WTC11 (cell line): Measurements from ENCODE around the gene SYT9. TPM values are rescaled to one million over a fixed set of nuclear protein-coding genes. Genes with fewer than 3 reads are reported as not detected.

Source experiments
- ATAC-seq: fragments of 200-7000 bp; cut with Tn5 transposase; 2 replicates; pipeline ENCODE4 v1.10.0; 2021; ENCODE audit warnings: mild to moderate bottlenecking, moderate library complexity
- CTCF ChIA-PET: fragments of 300-600 bp; sonication (Branson Sonifier 250); formaldehyde crosslinking; loops from one replicate; lab custom pipeline; 2021; ENCODE audit warnings: antibody characterized with exemption; lab: Charles Lee
- POLR2A ChIA-PET: fragments of 350-600 bp; sonication (Branson Sonifier 250); formaldehyde crosslinking; loops from one replicate; lab custom pipeline; 2021; ENCODE audit warnings: antibody characterized with exemption; lab: Charles Lee
- DNase-seq: peaks from one replicate; pipeline ENCODE4 v3.0.0; 2021; ENCODE audit warnings: low spot score
- H3K27ac Mint-ChIP-seq: 2 replicates; pipeline ENCODE4 v1.8.0; 2021; ENCODE audit warnings: mixed read lengths
- H3K27me3 Mint-ChIP-seq: 2 replicates; pipeline ENCODE4 v1.8.0; 2021; ENCODE audit warnings: low read depth, mild to moderate bottlenecking, moderate library complexity, mixed read lengths
- H3K36me3 Mint-ChIP-seq: 2 replicates; pipeline ENCODE4 v1.8.0; 2021; ENCODE audit warnings: mixed read lengths
- H3K4me1 Mint-ChIP-seq: 2 replicates; pipeline ENCODE4 v1.8.0; 2022; ENCODE audit warnings: mixed read lengths
- H3K4me3 Mint-ChIP-seq: 2 replicates; pipeline ENCODE4 v1.8.0; 2021; ENCODE audit warnings: mild to moderate bottlenecking, moderate library complexity, mixed read lengths
- H3K9me3 Mint-ChIP-seq: 2 replicates; pipeline ENCODE4 v1.8.0; 2021; ENCODE audit warnings: mixed read lengths
- MYBL2 ChIP-seq: sonication (generic); formaldehyde crosslinking; IDR thresholded peaks from 2 replicates; pipeline ENCODE4 v1.8.1; 2023; ENCODE audit warnings: mild to moderate bottlenecking, moderate library complexity, missing genetic modification reagents
- NFE2L1 ChIP-seq: sonication (generic); formaldehyde crosslinking; IDR thresholded peaks from 2 replicates; pipeline ENCODE4 v1.8.1; 2023; ENCODE audit warnings: missing genetic modification reagents
- ZBTB21 ChIP-seq: sonication (generic); formaldehyde crosslinking; IDR thresholded peaks from 2 replicates; pipeline ENCODE4 v1.8.1; 2023; ENCODE audit warnings: mild to moderate bottlenecking, missing genetic modification reagents, borderline replicate concordance
- ZNF232 ChIP-seq: sonication (generic); formaldehyde crosslinking; IDR thresholded peaks from 2 replicates; pipeline ENCODE4 v1.8.0; 2022; ENCODE audit warnings: mild to moderate bottlenecking, missing genetic modification reagents
- ZNF396 ChIP-seq: fragments of 250-450 bp; sonication (Bioruptor Pico); IDR thresholded peaks from 2 replicates; pipeline ENCODE4 v1.8.0; 2021; ENCODE audit warnings: mild to moderate bottlenecking, moderate library complexity, borderline replicate concordance
- ZNF423 ChIP-seq: fragments of 250-450 bp; sonication (Bioruptor Pico); IDR thresholded peaks from 2 replicates; pipeline ENCODE4 v2.1.2; 2022; ENCODE audit warnings: mild to moderate bottlenecking, moderate library complexity
- total RNA-seq: library from RNA; stranded (reverse); gene quantifications from 3 replicates; pipeline ENCODE4 v1.2.3, GENCODE V29; 2021
- TF ChIP-seq, protein P1 (sequence below): sonication (generic); formaldehyde crosslinking; IDR thresholded peaks from 2 replicates; pipeline ENCODE4 v1.8.1; 2022; ENCODE audit warnings: missing genetic modification reagents, borderline replicate concordance
- TF ChIP-seq, protein P2 (sequence below): fragments of 250-450 bp; sonication (Bioruptor Pico); IDR thresholded peaks from 2 replicates; pipeline ENCODE4 v1.9.0; 2021; ENCODE audit warnings: mild to moderate bottlenecking
- TF ChIP-seq, protein P3 (sequence below): sonication (generic); formaldehyde crosslinking; IDR thresholded peaks from 2 replicates; pipeline ENCODE4 v1.8.0; 2022; ENCODE audit warnings: mild to moderate bottlenecking, missing genetic modification reagents
- TF ChIP-seq, protein P4 (sequence below): sonication (generic); formaldehyde crosslinking; IDR thresholded peaks from 2 replicates; pipeline ENCODE4 v1.8.0; 2022; ENCODE audit warnings: missing genetic modification reagents
- TF ChIP-seq, protein P5 (sequence below): sonication (generic); formaldehyde crosslinking; IDR thresholded peaks from 2 replicates; pipeline ENCODE4 v1.8.1; 2023; ENCODE audit warnings: mild to moderate bottlenecking, missing genetic modification reagents, borderline replicate concordance
- TF ChIP-seq, protein P6 (sequence below): sonication (generic); formaldehyde crosslinking; IDR thresholded peaks from 2 replicates; pipeline ENCODE4 v1.8.1; 2022; ENCODE audit warnings: mild to moderate bottlenecking, missing genetic modification reagents, moderate library complexity, borderline replicate concordance
- TF ChIP-seq, protein P7 (sequence below): sonication (generic); formaldehyde crosslinking; IDR thresholded peaks from 2 replicates; pipeline ENCODE4 v1.8.1; 2023; ENCODE audit warnings: mild to moderate bottlenecking, missing genetic modification reagents, moderate library complexity

The SYT9 gene
- total RNA-seq, 1 experiment from 2014 or later, result 1.3 TPM

DNA sequence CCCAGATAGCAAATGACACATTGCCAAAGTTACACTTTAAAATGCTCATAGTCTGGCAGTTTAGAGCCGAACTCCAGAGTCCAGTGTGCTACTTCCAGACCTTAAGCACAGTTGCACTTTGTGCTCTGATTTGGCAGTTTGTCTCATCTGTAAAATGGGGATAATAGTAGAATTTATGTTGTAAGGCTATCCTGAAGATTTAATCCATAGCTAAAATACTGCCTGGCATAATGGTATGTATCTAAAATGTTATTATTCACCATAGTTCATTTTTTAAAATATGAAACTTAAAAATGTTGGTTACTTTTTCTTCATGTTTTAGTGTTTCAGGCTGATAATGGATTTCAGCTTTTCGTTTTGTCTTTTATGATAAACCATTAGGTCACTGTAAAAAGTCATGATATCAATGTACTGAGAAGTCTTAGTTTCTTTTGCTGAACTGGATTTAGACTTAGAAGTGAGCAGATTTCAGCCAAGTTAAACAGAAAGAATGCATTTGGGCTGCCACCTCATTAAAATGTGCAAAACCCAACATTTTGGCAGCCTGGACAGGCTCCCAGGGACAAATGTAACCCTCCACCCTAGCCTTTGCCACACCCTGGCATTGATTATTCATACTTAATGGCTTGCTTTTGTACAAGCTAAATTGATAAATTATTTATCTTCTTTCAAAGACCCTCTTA, 234.5 kb downstream of the SYT9 start:
- H3K4me3 Mint-ChIP-seq, result no peak overlapping the region
- peaks cover 31% of the 10 kb centered on the region for H3K4me1 Mint-ChIP-seq
- no peaks in the 10 kb centered on the region for H3K36me3 Mint-ChIP-seq
- no peak overlapping the region for H3K27ac Mint-ChIP-seq
- ChIA-PET POLR2A (interaction anchor here (0.5 kb wide), 1 partner anchor 81 kb away, joined by 4 read pairs; no protein-coding TSS in a partner anchor), CTCF (interaction anchor here (1.3 kb wide), 1 partner anchor 63 kb away, joined by 5 read pairs; no protein-coding TSS in a partner anchor)
- ATAC-seq (no peak), DNase-seq (no peak)
- no peaks in the 10 kb centered on the region for H3K27me3 Mint-ChIP-seq
- no peak for TF ChIP-seq ZNF232 (CRISPR knock-in tag)
- 0 out of 2 replicates have a peak, but pooled peaks cover 4% of the 10 kb centered on the region for H3K9me3 Mint-ChIP-seq

DNA sequence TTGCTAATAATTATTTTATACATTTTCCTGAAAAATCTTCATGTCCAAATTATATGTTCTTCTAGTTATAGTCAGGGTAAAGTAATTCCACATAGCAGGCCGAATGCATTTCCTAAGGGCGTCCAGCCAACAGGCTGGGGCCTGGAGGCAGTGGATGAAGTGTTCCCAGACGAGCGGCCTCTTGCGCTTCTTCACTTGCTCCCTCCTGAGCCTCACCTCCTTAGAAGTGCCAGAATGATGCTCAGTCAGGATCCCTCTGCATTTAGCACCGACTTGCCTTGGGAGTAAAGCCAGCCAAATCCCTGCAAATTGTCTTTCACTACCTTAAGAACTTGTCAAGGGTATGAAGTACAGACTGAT, 235.1 kb downstream of the SYT9 start:
- no peak for TF ChIP-seq ZBTB21
- DNase-seq (no peak), ATAC-seq (no peak)
- H3K4me1 Mint-ChIP-seq, result peaks cover 36% of the 10 kb centered on the region
- CTCF ChIA-PET, result no interaction called here
- H3K27ac Mint-ChIP-seq, result no peak overlapping the region
- no peak overlapping the region for H3K4me3 Mint-ChIP-seq
- H3K36me3 Mint-ChIP-seq, result no peaks in the 10 kb centered on the region
- POLR2A ChIA-PET, result interaction anchor here (0.5 kb wide), 1 partner anchor 82 kb away, joined by 4 read pairs; no protein-coding TSS in a partner anchor
- no peaks in the 10 kb centered on the region for H3K27me3 Mint-ChIP-seq
- 0 out of 2 replicates have a peak, but pooled peaks cover 4% of the 10 kb centered on the region for H3K9me3 Mint-ChIP-seq

DNA sequence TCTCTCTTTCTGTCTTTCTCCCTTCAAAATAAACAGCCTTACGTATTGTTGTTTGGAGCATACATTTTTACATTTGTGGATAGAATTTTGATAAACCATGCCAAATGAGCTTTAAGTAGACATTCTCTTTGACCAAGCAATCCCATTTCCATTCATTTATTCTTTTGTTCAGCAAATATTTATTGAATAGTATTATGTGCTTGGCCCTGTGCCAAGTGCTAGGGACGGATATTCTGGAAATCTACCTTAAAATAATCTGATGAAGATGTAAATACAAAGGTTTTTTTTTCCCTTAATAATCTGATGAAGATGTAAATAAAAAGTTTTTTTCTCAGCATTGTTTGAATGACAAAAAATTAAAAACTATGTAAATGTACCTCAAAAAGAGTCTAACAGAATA, 235.7 kb downstream of the SYT9 start:
- ATAC-seq, result no peak
- ChIA-PET CTCF (no interaction called here), POLR2A (no interaction called here)
- H3K27me3 Mint-ChIP-seq, result no peaks in the 10 kb centered on the region
- H3K36me3 Mint-ChIP-seq, result no peaks in the 10 kb centered on the region
- H3K4me1 Mint-ChIP-seq, result peaks cover 41% of the 10 kb centered on the region
- no peak for DNase-seq
- H3K9me3 Mint-ChIP-seq, result 0 out of 2 replicates have a peak, but pooled peaks cover 4% of the 10 kb centered on the region
- H3K4me3 Mint-ChIP-seq, result no peak overlapping the region
- no peak overlapping the region for H3K27ac Mint-ChIP-seq
- TF ChIP-seq, protein P1, sequence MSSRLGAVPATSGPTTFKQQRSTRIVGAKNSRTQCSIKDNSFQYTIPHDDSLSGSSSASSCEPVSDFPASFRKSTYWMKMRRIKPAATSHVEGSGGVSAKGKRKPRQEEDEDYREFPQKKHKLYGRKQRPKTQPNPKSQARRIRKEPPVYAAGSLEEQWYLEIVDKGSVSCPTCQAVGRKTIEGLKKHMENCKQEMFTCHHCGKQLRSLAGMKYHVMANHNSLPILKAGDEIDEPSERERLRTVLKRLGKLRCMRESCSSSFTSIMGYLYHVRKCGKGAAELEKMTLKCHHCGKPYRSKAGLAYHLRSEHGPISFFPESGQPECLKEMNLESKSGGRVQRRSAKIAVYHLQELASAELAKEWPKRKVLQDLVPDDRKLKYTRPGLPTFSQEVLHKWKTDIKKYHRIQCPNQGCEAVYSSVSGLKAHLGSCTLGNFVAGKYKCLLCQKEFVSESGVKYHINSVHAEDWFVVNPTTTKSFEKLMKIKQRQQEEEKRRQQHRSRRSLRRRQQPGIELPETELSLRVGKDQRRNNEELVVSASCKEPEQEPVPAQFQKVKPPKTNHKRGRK (CRISPR knock-in tag), result no peak
- TF ChIP-seq, protein P2, sequence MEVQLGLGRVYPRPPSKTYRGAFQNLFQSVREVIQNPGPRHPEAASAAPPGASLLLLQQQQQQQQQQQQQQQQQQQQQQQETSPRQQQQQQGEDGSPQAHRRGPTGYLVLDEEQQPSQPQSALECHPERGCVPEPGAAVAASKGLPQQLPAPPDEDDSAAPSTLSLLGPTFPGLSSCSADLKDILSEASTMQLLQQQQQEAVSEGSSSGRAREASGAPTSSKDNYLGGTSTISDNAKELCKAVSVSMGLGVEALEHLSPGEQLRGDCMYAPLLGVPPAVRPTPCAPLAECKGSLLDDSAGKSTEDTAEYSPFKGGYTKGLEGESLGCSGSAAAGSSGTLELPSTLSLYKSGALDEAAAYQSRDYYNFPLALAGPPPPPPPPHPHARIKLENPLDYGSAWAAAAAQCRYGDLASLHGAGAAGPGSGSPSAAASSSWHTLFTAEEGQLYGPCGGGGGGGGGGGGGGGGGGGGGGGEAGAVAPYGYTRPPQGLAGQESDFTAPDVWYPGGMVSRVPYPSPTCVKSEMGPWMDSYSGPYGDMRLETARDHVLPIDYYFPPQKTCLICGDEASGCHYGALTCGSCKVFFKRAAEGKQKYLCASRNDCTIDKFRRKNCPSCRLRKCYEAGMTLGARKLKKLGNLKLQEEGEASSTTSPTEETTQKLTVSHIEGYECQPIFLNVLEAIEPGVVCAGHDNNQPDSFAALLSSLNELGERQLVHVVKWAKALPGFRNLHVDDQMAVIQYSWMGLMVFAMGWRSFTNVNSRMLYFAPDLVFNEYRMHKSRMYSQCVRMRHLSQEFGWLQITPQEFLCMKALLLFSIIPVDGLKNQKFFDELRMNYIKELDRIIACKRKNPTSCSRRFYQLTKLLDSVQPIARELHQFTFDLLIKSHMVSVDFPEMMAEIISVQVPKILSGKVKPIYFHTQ, result no peak
- TF ChIP-seq, protein P3, sequence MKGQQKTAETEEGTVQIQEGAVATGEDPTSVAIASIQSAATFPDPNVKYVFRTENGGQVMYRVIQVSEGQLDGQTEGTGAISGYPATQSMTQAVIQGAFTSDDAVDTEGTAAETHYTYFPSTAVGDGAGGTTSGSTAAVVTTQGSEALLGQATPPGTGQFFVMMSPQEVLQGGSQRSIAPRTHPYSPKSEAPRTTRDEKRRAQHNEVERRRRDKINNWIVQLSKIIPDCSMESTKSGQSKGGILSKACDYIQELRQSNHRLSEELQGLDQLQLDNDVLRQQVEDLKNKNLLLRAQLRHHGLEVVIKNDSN, result no peak
- no peak for TF ChIP-seq MYBL2 (CRISPR knock-in tag)
- TF ChIP-seq, protein P4, sequence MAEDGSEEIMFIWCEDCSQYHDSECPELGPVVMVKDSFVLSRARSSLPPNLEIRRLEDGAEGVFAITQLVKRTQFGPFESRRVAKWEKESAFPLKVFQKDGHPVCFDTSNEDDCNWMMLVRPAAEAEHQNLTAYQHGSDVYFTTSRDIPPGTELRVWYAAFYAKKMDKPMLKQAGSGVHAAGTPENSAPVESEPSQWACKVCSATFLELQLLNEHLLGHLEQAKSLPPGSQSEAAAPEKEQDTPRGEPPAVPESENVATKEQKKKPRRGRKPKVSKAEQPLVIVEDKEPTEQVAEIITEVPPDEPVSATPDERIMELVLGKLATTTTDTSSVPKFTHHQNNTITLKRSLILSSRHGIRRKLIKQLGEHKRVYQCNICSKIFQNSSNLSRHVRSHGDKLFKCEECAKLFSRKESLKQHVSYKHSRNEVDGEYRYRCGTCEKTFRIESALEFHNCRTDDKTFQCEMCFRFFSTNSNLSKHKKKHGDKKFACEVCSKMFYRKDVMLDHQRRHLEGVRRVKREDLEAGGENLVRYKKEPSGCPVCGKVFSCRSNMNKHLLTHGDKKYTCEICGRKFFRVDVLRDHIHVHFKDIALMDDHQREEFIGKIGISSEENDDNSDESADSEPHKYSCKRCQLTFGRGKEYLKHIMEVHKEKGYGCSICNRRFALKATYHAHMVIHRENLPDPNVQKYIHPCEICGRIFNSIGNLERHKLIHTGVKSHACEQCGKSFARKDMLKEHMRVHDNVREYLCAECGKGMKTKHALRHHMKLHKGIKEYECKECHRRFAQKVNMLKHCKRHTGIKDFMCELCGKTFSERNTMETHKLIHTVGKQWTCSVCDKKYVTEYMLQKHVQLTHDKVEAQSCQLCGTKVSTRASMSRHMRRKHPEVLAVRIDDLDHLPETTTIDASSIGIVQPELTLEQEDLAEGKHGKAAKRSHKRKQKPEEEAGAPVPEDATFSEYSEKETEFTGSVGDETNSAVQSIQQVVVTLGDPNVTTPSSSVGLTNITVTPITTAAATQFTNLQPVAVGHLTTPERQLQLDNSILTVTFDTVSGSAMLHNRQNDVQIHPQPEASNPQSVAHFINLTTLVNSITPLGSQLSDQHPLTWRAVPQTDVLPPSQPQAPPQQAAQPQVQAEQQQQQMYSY (CRISPR knock-in tag), result no peak
- TF ChIP-seq, protein P5, sequence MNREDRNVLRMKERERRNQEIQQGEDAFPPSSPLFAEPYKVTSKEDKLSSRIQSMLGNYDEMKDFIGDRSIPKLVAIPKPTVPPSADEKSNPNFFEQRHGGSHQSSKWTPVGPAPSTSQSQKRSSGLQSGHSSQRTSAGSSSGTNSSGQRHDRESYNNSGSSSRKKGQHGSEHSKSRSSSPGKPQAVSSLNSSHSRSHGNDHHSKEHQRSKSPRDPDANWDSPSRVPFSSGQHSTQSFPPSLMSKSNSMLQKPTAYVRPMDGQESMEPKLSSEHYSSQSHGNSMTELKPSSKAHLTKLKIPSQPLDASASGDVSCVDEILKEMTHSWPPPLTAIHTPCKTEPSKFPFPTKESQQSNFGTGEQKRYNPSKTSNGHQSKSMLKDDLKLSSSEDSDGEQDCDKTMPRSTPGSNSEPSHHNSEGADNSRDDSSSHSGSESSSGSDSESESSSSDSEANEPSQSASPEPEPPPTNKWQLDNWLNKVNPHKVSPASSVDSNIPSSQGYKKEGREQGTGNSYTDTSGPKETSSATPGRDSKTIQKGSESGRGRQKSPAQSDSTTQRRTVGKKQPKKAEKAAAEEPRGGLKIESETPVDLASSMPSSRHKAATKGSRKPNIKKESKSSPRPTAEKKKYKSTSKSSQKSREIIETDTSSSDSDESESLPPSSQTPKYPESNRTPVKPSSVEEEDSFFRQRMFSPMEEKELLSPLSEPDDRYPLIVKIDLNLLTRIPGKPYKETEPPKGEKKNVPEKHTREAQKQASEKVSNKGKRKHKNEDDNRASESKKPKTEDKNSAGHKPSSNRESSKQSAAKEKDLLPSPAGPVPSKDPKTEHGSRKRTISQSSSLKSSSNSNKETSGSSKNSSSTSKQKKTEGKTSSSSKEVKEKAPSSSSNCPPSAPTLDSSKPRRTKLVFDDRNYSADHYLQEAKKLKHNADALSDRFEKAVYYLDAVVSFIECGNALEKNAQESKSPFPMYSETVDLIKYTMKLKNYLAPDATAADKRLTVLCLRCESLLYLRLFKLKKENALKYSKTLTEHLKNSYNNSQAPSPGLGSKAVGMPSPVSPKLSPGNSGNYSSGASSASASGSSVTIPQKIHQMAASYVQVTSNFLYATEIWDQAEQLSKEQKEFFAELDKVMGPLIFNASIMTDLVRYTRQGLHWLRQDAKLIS (CRISPR knock-in tag), result no peak
- no peak for TF ChIP-seq ZNF423 (CRISPR knock-in tag)
- TF ChIP-seq NFE2L1, result no peak
- TF ChIP-seq, protein P6, sequence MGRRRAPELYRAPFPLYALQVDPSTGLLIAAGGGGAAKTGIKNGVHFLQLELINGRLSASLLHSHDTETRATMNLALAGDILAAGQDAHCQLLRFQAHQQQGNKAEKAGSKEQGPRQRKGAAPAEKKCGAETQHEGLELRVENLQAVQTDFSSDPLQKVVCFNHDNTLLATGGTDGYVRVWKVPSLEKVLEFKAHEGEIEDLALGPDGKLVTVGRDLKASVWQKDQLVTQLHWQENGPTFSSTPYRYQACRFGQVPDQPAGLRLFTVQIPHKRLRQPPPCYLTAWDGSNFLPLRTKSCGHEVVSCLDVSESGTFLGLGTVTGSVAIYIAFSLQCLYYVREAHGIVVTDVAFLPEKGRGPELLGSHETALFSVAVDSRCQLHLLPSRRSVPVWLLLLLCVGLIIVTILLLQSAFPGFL (CRISPR knock-in tag), result no peak
- TF ChIP-seq, protein P7, sequence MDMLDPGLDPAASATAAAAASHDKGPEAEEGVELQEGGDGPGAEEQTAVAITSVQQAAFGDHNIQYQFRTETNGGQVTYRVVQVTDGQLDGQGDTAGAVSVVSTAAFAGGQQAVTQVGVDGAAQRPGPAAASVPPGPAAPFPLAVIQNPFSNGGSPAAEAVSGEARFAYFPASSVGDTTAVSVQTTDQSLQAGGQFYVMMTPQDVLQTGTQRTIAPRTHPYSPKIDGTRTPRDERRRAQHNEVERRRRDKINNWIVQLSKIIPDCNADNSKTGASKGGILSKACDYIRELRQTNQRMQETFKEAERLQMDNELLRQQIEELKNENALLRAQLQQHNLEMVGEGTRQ (CRISPR knock-in tag), result no peak
- TF ChIP-seq ZNF396 (CRISPR knock-in tag), result no peak
